Smooth muscle cell (in vitro differentiated cells): ENCODE data around the gene RIIAD1. TPM values are rescaled to one million over a fixed set of nuclear protein-coding genes. Genes with fewer than 3 reads are reported as not detected.

Experiments used
- DNase-seq: peaks from one replicate; lab custom pipeline; 2025; ENCODE audit not compliant: unreplicated experiment; lab: John Stamatoyannopoulos, UW
- H2AFZ ChIP-seq: fragments of 200-600 bp; sonication (generic); 2 replicates; pipeline ENCODE4 v1.6.0; 2016; ENCODE audit warnings: antibody characterized with exemption, low read depth, mild to moderate bottlenecking
- H3F3A ChIP-seq: fragments of 200-600 bp; sonication (generic); 2 replicates; pipeline ENCODE4 v1.6.0; 2017; ENCODE audit warnings: antibody characterized with exemption, low read depth
- H3K27ac ChIP-seq: fragments of 200-600 bp; sonication (generic); 2 replicates; pipeline ENCODE4 v1.5.1; 2016; ENCODE audit warnings: low read depth, mild to moderate bottlenecking
- H3K27me3 ChIP-seq: fragments of 200-600 bp; sonication (generic); 2 replicates; pipeline ENCODE4 v1.6.1; 2016; ENCODE audit warnings: low read depth, mild to moderate bottlenecking
- H3K36me3 ChIP-seq: fragments of 200-600 bp; sonication (generic); 2 replicates; pipeline ENCODE4 v1.5.1; 2016; ENCODE audit warnings: low read depth
- H3K4me1 ChIP-seq: fragments of 200-600 bp; sonication (generic); 2 replicates; pipeline ENCODE4 v1.5.1; 2016; ENCODE audit warnings: low read depth
- H3K4me2 ChIP-seq: fragments of 200-600 bp; sonication (generic); 2 replicates; pipeline ENCODE4 v1.6.0; 2016; ENCODE audit warnings: mild to moderate bottlenecking
- H3K4me3 ChIP-seq: fragments of 200-600 bp; sonication (generic); 2 replicates; pipeline ENCODE4 v1.5.1; 2016; ENCODE audit warnings: mild to moderate bottlenecking
- H3K79me2 ChIP-seq: fragments of 200-600 bp; sonication (generic); 2 replicates; pipeline ENCODE4 v1.6.0; 2016; ENCODE audit warnings: low read depth, mild to moderate bottlenecking
- H3K9ac ChIP-seq: fragments of 200-600 bp; sonication (generic); 2 replicates; pipeline ENCODE4 v1.6.0; 2016; ENCODE audit warnings: low read depth
- H3K9me3 ChIP-seq: fragments of 200-600 bp; sonication (generic); replicated peaks from 2 replicates; pipeline ENCODE4 v1.5.1; 2016; ENCODE audit warnings: low read depth
- H4K20me1 ChIP-seq: fragments of 200-600 bp; sonication (generic); 2 replicates; pipeline ENCODE4 v1.6.0; 2016; ENCODE audit warnings: low read depth
- CTCF ChIP-seq: fragments of 200-600 bp; sonication (generic); IDR thresholded peaks from 2 replicates; pipeline ENCODE4 v1.5.1; 2017; ENCODE audit warnings: borderline replicate concordance, mild to moderate bottlenecking, antibody characterized with exemption; ENCODE audit not compliant: insufficient read depth, poor library complexity, severe bottlenecking
- WGBS: methylation state at CpG from one replicate; pipeline ENCODE4 v1.1.7; 2016; ENCODE audit warnings: low lambda C conversion rate; 5-methylcytosine and 5-hydroxymethylcytosine counted together
- polyA plus RNA-seq: library from polyadenylated mRNA; unstranded; fragments of >200 nt; fragmentation: Nextera tagmentation; extraction: Ambion mirVana; gene quantifications from 2 replicates; pipeline ENCODE4 v1.2.1, GENCODE V29; 2016
- total RNA-seq: library from RNA; depleted of rRNA; stranded (reverse); fragments of >200 nt; gene quantifications from 2 replicates; pipeline ENCODE4 v1.2.3, GENCODE V29; 2014

The RIIAD1 gene
- total and polyA plus RNA-seq, 2 experiments from 2014 or later, result not detected

GRCh38 chr1:151773702-151774101, 52.4 kb downstream of the RIIAD1 start:
- H3K4me3 ChIP-seq, result no peak overlapping the region
- no peak for DNase-seq
- no peak for TF ChIP-seq CTCF
- H3K9me3 ChIP-seq, result no peaks in the 10 kb centered on the region
- no peaks in the 10 kb centered on the region for H3K36me3 ChIP-seq
- H3K4me1 ChIP-seq, result no peaks in the 10 kb centered on the region
- no peak overlapping the region for H2AFZ ChIP-seq
- H4K20me1 ChIP-seq, result no peaks in the 10 kb centered on the region
- H3K27ac ChIP-seq, result peak overlapping the region; percentile 85
- H3F3A ChIP-seq, result no peaks in the 10 kb centered on the region
- no peak overlapping the region for H3K4me2 ChIP-seq
- H3K9ac ChIP-seq, result peak overlapping the region; percentile 20
- H3K79me2 ChIP-seq, result no peaks in the 10 kb centered on the region
- no peaks in the 10 kb centered on the region for H3K27me3 ChIP-seq
- WGBS, result 70% methylated on average over 5 of the region's 5 CpGs

GRCh38 chr1:151774256-151774922, 53.1 kb downstream of the RIIAD1 start:
- WGBS, result 50% methylated on average over 3 of the region's 3 CpGs
- H3K27me3 ChIP-seq, result no peaks in the 10 kb centered on the region
- H3K4me3 ChIP-seq, result no peak overlapping the region
- no peak overlapping the region for H3K4me2 ChIP-seq
- TF ChIP-seq CTCF, result no peak
- no peaks in the 10 kb centered on the region for H3K4me1 ChIP-seq
- H3K27ac ChIP-seq, result peak overlapping the region; percentile 85
- H4K20me1 ChIP-seq, result no peaks in the 10 kb centered on the region
- no peaks in the 10 kb centered on the region for H3F3A ChIP-seq
- no peak for DNase-seq
- no peaks in the 10 kb centered on the region for H3K36me3 ChIP-seq
- H3K9me3 ChIP-seq, result no peaks in the 10 kb centered on the region
- H2AFZ ChIP-seq, result no peak overlapping the region
- no peak overlapping the region for H3K9ac ChIP-seq
- H3K79me2 ChIP-seq, result no peaks in the 10 kb centered on the region

GRCh38 chr1:151775894-151776664, 54.8 kb downstream of the RIIAD1 start:
- Histone ChIP-seq H3K9ac (no peak overlapping the region), H3K36me3 (no peaks in the 10 kb centered on the region), H2AFZ (no peak overlapping the region), H3K4me2 (no peak overlapping the region), H3K27me3 (no peaks in the 10 kb centered on the region), H3K4me3 (no peak overlapping the region), H3K4me1 (no peaks in the 10 kb centered on the region), H4K20me1 (no peaks in the 10 kb centered on the region), H3K79me2 (no peaks in the 10 kb centered on the region), H3K9me3 (no peaks in the 10 kb centered on the region), H3F3A (no peaks in the 10 kb centered on the region), H3K27ac (no peak overlapping the region)
- 95% methylated on average over 7 of the region's 7 CpGs for WGBS
- no peak for DNase-seq
- TF ChIP-seq CTCF, result no peak
